H1 (cell line): ENCODE measurements around the gene SLC25A38.

Experiments
- PHF8 ChIP-seq: fragments of 200-600 bp; sonication (generic); conservative IDR thresholded peaks from 2 replicates; pipeline ENCODE4 v1.7.1; 2012; ENCODE audit warnings: low read depth, mild to moderate bottlenecking, inconsistent platforms, low read length, moderate library complexity
- POLR2A ChIP-seq, 2 experiments: IDR thresholded peaks; 1 replicate in 1 of 2; 2 replicates in 1 of 2; pipeline ENCODE4 v1.6.1; 2011; ENCODE audit warnings: low read depth in 2 of 2, low read length in 2 of 2, mild to moderate bottlenecking in 2 of 2; ENCODE audit errors: control extremely low read depth in 1 of 2
- POLR2AphosphoS5 ChIP-seq: IDR thresholded peaks from 2 replicates; pipeline ENCODE4 v1.6.1; 2011; ENCODE audit warnings: low read depth, low read length
- RFX5 ChIP-seq: IDR thresholded peaks from 2 replicates; pipeline ENCODE4 v1.6.1; 2011; ENCODE audit warnings: low read depth, low read length, improper control_type of control experiment, borderline replicate concordance
- TF ChIP-seq, protein P1 (sequence below), 3 experiments: IDR thresholded peaks; 1 replicate in 2 of 3; 2 replicates in 1 of 3; pipeline versions ENCODE4 v1.5.1 to v1.6.1; 2011; ENCODE audit warnings: low read length in 3 of 3, mild to moderate bottlenecking in 3 of 3, inconsistent platforms in 2 of 3, low read depth in 1 of 3, moderate library complexity in 1 of 3; ENCODE audit not compliant: insufficient read depth in 1 of 3; ENCODE audit errors: control extremely low read depth in 1 of 3

DNA sequence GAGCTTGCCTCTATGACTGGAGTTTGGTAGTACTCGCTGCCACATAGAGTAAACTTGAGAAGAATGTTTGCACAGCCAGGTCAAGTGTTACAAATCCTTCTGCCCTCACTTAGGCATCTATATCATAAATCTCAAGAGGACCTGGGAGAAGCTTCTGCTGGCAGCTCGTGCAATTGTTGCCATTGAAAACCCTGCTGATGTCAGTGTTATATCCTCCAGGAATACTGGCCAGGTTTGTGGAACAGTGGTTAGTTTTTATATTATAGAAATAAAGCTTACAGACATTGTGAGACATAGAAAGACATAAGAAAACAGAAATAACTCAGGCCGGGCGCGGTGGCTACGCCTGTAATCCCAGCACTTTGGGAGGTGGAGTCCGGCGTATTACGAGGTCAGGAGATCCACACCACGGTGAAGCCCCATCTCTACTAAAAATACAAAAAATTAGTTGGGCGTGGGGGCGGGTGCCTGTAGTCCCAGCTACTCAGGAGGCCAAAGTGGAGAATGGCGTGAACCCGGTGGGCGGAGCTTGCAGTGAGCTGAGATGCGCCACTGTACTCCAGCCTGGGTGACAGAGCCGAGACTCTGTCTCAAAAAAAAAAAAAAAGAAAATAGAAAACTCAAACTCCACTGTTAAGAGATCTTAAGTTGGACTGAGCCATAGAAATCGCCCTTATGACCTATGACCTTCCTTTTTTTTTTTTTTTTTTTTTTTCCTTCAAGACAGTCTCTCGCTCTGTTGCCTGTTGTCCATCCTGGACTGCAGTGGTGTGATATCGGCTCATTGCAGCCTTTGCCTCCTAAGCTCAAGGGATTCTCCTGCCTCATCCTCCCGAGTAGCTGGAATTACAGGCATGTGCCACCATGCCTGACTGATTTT is 25.6 kb downstream of the SLC25A38 start:
- TF ChIP-seq PHF8 (no peak), POLR2A (IDR thresholded peaks at IDR 0.05; ENCODE audit: control extremely low read depth in 1 of 2, low read depth in 2 of 2, low read length in 2 of 2) (peak; percentile 6 to 78), RFX5 (no peak), POLR2AphosphoS5 (peak; percentile 17; the same call in 1 of the 2 replicates)
- TF ChIP-seq, protein P1, sequence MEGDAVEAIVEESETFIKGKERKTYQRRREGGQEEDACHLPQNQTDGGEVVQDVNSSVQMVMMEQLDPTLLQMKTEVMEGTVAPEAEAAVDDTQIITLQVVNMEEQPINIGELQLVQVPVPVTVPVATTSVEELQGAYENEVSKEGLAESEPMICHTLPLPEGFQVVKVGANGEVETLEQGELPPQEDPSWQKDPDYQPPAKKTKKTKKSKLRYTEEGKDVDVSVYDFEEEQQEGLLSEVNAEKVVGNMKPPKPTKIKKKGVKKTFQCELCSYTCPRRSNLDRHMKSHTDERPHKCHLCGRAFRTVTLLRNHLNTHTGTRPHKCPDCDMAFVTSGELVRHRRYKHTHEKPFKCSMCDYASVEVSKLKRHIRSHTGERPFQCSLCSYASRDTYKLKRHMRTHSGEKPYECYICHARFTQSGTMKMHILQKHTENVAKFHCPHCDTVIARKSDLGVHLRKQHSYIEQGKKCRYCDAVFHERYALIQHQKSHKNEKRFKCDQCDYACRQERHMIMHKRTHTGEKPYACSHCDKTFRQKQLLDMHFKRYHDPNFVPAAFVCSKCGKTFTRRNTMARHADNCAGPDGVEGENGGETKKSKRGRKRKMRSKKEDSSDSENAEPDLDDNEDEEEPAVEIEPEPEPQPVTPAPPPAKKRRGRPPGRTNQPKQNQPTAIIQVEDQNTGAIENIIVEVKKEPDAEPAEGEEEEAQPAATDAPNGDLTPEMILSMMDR (IDR thresholded peaks at IDR 0.05; ENCODE audit: control extremely low read depth in 1 of 3, insufficient read depth in 1 of 3, low read depth in 1 of 3, low read length in 3 of 3) = no peak
